GM21576 (cell line): ENCODE results near the gene ZNF783.
"Not testable (repeated sequence)": the region's sequence is repeated elsewhere in the genome, so short reads cannot be mapped to it uniquely, and the experiment has no call there.

Experiments used
- ATAC-seq: cut with Tn5 transposase; IDR thresholded peaks from one replicate; pipeline ENCODE4 v1.9.1; 2021; ENCODE audit warnings: mild to moderate bottlenecking, moderate library complexity; ENCODE audit not compliant: unreplicated experiment

Gene ZNF783

DNA sequence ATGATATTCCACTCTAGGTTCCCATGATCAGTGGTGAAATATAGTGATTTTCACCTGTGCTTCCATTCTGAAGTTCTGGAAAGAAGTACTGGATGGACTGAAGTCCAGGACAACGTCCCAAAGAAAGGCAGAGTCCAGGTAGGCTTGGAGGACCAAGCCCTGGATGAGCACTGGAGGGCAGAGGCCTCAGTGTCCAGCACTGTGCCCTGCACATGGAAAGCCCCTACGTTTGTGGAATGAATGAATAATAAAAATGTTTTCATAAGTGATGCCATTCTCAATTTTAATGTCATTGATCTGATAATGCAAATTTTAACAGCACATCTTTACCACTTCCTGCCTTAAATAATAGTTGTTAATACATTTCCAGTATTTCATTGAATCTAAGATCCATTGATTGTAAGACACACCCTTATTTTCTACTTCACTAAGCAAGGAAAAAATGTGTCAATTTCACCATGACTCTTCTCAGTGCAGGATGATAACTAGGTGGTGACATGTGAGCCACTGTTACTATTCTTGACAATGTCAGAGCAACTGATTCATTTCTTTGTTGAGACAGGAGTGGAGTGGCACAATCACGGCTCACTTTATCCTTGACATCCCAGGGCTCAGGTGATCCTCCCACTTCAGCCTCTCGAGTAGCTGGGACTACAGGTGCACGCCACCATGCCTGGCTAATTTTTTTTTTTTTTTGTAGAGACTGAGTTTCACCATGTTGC lies 35.2 kb downstream of the ZNF783 start:
- no peak for ATAC-seq

- no peak for ATAC-seq
Measured at GRCh38 chr7:149300620-149301285, 38.8 kb downstream of the ZNF783 start.

DNA sequence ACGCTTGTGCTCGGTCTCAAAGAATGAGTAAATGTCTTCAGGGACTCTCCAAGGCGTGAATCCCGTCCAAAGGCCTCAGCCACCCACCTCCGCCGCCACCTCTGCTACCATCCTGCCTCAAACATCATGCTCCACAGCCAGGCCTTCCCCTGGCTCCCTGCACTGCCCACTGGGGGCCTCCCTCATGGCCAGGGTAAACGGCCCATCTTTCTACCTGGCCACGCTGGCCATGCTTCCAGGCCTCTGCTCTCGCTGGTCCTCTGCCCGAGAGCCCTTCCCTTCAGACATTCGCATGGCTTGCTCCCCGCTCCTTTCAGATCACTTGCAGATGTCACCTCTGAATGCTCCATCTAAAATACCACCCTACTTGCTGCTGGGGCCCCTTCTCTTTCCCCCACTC lies 40.2 kb downstream of the ZNF783 start:
- ATAC-seq: no peak

GRCh38 chr7:149302865-149303264 lies 40.9 kb downstream of the ZNF783 start:
- ATAC-seq: no peak

DNA sequence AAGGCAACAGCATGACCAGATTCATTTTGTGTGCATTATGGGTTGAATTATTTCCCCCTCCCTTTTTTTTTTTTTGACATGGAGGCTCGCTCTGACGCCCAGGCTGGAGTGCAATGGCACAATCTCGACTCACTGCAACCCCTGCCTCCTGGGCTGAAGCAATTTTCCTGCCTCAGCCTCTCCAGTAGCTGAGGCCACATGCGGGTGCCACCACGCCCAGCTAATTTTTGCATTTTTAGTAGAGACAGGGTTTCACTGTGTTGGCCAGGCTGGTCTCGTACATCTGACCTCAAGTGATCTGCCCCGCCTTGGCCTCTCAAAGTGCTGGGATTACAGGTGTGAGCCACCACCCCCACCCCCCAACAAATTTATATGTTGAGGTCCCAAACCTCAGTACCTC lies 42.0 kb downstream of the ZNF783 start:
- no peak for ATAC-seq

GRCh38 chr7:149306854-149307253 lies 44.9 kb downstream of the ZNF783 start:
- ATAC-seq: no peak

DNA sequence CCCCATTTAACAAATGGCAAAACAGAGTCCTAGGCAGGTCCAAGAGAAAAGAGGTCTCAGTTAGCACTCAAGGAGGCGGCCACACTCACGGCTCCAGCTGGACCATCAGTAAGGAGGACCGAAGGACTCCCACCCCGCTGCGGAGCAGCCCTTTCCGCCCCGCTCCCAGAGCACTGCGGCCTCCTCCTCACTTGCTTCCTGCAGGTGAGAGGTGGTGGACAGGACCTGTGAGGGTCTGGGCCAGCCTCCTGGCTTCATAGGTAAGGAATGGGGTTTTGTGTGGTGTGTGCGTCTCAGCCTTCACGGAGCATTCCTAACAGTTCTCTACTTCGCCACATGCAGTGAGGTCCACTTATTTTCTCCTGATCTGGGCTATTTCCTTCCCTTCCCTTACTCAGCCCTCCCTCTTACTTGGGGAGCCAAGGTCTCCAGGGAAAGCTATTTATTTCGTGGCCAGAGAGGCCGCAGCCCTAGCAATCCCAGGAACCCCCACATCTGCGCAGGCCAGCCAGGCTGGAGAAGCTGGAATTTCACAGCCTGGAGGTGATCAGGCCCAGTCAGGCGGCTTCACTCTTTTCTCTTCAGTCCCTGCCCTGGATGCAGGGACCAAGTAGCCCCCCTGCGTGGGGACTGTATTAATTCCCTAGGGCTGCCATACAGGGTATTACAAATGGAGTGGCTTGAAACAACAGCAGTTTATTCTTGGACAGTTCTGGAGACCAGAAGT lies 45.9 kb downstream of the ZNF783 start:
- no peak for ATAC-seq

DNA sequence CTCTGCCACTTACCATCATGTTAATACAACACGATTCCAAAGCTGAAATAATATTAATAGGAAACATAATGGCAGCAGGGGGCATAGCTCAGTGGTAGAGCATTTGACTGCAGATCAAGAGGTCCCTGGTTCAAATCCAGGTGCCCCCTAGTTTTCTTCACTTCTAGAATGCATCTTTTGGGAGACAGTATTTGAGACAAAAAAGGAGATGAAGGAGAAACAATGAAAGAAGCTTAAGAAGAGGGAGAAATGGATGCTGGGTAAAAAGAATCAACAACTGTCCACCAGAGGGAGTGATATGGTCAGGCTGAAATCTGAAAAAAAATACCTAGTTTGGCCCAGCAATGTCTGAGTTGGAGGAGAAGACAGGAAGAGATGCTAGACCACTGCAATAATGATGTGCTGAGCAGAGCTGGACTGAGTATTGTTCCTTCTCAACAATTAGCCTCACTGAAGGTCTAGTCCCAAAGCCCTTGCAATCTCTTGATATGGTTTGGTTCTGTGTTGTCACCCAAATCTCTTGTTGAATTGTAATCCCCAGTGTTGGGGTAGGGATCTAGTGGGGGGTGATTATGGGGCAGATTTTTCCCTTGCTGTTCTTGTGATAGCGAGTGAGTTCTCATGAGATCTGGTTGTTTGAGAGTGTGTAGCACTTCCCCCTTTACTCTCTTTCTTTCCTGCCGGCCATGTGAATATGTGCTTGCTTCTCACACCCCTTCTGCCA lies 48.3 kb downstream of the ZNF783 start:
- no peak for ATAC-seq

DNA sequence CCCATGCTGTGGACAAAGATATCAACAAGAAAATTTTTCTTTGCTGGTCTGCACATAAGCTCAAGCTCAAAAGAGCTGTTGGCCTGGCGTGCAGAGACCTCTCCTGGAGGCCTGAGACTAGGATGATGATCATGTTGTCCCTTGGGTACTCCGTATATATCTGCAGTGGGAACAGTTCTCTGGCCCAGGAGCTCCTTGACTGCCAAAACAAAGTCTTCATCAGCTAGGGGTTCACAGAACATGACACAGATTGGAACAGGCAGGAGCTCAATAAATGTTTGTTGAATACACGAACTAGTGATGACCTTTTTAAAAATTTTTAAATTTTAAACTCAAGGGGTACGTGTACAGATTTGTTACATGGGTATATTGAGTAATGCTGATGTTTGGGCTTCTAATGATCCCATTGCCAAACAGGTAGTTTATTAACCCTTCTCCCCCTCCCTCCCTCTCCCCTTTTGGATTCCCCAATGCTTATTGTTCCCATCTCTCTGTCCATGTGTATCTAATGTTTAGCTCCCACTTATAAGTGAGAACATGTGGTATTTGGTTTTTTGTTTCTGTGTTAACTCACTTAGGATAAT lies 49.1 kb downstream of the ZNF783 start:
- no peak for ATAC-seq

DNA sequence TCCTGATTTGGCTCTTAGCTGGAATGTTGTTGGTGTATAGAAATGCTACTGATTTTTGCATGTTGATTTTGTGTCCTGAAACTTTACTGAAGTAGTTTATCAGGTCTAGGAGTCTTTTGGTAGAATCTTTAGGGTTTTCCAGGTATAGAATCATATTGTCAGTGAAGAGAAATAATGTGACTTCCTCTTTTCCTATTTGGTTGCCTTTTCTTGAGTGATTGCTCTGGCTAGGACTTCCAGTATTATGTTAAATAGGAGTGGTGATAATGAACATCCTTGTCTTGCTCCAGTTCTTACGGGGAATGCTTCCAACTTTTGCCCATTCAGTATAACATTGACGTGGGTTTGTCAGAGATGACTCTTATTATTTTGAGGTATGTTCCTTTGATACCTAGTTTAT lies 52.0 kb downstream of the ZNF783 start:
- no peak for ATAC-seq

GRCh38 chr7:149316606-149317005 lies 54.6 kb downstream of the ZNF783 start:
- ATAC-seq: no peak

DNA sequence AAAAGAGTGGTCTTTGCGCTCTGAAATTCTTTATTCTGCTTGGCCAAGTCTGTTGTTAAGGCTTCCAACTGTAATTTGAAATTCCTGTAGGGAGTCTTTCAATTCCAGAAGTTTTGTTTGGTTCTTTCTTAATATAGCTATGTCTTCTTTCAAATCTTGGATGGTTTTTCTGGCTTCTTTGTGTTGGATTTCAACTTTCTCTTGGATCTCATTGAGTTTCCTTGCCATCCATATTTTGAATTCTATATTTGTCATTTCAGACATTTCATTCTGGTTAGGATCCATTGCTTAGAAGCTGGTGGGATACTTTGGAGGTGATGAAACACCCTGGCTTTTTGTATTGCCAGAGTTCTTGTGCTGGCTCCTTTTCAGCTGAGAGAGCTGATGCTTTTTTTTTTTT lies 55.5 kb downstream of the ZNF783 start:
- no peak for ATAC-seq

- ATAC-seq: no peak
Measured at GRCh38 chr7:149317986-149318672, 56.1 kb downstream of the ZNF783 start.

DNA sequence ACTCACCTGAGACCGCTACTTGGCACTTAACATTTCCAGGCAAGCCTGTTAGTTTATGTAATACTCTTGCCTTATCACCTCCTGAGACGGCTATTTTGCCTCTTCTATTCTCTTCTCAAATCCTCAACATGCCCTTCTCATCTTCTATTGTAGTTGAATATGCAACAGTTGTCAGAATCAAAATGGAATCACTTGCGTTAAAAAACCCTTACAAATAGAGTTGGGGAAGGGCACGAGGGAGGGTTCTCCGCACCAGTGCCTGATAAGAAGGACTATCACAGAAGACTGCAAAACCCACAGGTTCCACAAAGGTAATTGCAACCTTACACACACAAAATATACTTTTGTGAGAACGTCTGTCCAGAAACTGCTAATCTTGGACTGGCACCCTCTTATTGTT lies 57.4 kb downstream of the ZNF783 start:
- no peak for ATAC-seq

DNA sequence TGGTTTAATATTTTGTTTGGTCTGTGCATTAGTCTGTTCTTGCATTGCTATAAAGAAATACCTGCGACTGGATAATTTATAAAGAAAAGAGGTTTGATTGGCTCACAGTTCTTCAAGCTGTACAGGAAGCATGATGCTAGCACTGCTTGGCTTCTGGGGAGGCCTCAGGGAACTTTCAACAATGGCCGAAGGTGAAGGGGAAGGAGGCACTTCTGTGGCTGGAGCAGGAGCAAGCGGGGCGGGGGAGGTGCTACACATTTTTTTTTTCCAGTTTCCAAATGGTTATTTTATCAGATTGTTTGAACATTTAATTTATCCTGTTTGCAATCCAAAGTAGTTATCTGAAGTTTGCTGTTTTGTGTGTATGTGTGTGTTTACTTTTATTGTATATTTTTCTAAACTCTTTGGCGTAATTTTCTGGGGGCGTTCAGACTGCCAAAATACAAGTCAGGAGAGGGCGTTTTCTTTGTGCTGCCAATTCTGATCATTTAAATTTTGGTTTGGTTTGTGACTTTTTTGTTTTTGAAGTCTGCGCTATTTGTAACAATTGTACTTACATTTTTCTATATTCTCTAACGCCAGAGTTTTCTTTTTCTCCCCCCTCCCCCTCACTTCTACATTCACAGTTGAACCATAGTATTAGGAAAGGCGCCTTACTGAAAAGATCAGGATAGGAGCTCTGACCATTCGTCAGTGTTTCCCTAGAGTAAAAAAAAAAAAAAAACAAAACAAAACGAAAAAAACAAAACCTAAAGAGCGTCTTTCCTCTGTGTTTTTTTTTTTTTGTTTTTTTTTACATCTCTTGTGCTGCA lies 58.5 kb downstream of the ZNF783 start:
- ATAC-seq: no peak

- ATAC-seq: not testable (repeated sequence)
Measured at GRCh38 chr7:149321125-149321905, 59.3 kb downstream of the ZNF783 start.

- ATAC-seq: no peak
Measured at GRCh38 chr7:149321978-149322541, 60.1 kb downstream of the ZNF783 start.

- ATAC-seq: no peak
Measured at GRCh38 chr7:149322737-149323136, 60.7 kb downstream of the ZNF783 start.
